ENCODE measurements around the gene HERC5.

Gene HERC5

GRCh38 chr4:88467392-88467791 is 10.5 kb downstream of the HERC5 start:
- no peaks in the 10 kb centered on the region for H3K27me3 ChIP-seq (replicated peaks; ENCODE audit: insufficient read depth, low read length)
- no peaks in the 10 kb centered on the region for H3F3A ChIP-seq (ENCODE audit: insufficient read depth, low read length)
- no peaks in the 10 kb centered on the region for H4K20me1 ChIP-seq (ENCODE audit: insufficient read depth, low read length)
- no peak overlapping the region for H3K9ac ChIP-seq (ENCODE audit: low read length)
- no peaks in the 10 kb centered on the region; the same call in 1 of the 2 replicates for H3K36me3 ChIP-seq (replicated peaks; ENCODE audit: insufficient read depth, low read length)
- no peak for DNase-seq
- no peaks in the 10 kb centered on the region for H3K79me2 ChIP-seq (ENCODE audit: low read length)
- H3K4me1 ChIP-seq (ENCODE audit: low read length), result no peaks in the 10 kb centered on the region
- H3K9me3 ChIP-seq (replicated peaks; ENCODE audit: insufficient read depth, low read length), result no peaks in the 10 kb centered on the region
- no peak overlapping the region for H3K4me3 ChIP-seq (ENCODE audit: low read length)
- H2AFZ ChIP-seq (ENCODE audit: low read length), result no peak overlapping the region
- H3K27ac ChIP-seq (ENCODE audit: low read length), result no peak overlapping the region
- H3K4me2 ChIP-seq (ENCODE audit: low read depth, low read length), result no peak overlapping the region
- TF ChIP-seq CTCF (IDR thresholded peaks at IDR 0.05; ENCODE audit: low read length) (no peak), EZH2 (optimal IDR thresholded peaks at IDR 0.05; ENCODE audit: low read depth, low read length) (no peak), EZH2phosphoT487 (IDR thresholded peaks at IDR 0.05; ENCODE audit: low read length) (no peak)
- no peaks in the 10 kb centered on the region for H3K9me2 ChIP-seq (replicated peaks; ENCODE audit: insufficient read depth, low read length)

GRCh38 chr4:88477229-88477860 is 20.4 kb downstream of the HERC5 start:
- Histone ChIP-seq H2AFZ (ENCODE audit: low read length) (no peak overlapping the region), H3K9me2 (replicated peaks; ENCODE audit: insufficient read depth, low read length) (no peaks in the 10 kb centered on the region), H3K27ac (ENCODE audit: low read length) (no peak overlapping the region), H3K27me3 (replicated peaks; ENCODE audit: insufficient read depth, low read length) (no peaks in the 10 kb centered on the region), H3K36me3 (replicated peaks; ENCODE audit: insufficient read depth, low read length) (no peaks in the 10 kb centered on the region; the same call in 1 of the 2 replicates), H3K9me3 (replicated peaks; ENCODE audit: insufficient read depth, low read length) (no peaks in the 10 kb centered on the region), H3K4me1 (ENCODE audit: low read length) (no peaks in the 10 kb centered on the region), H3K4me2 (ENCODE audit: low read depth, low read length) (no peak overlapping the region), H3K9ac (ENCODE audit: low read length) (no peak overlapping the region), H3K79me2 (ENCODE audit: low read length) (no peaks in the 10 kb centered on the region), H4K20me1 (ENCODE audit: insufficient read depth, low read length) (no peaks in the 10 kb centered on the region), H3K4me3 (ENCODE audit: low read length) (no peak overlapping the region), H3F3A (ENCODE audit: insufficient read depth, low read length) (no peaks in the 10 kb centered on the region)
- no peak for DNase-seq
- no peak for TF ChIP-seq CTCF (IDR thresholded peaks at IDR 0.05; ENCODE audit: low read length)
- no peak for TF ChIP-seq EZH2phosphoT487 (IDR thresholded peaks at IDR 0.05; ENCODE audit: low read length)
- no peak for TF ChIP-seq EZH2 (optimal IDR thresholded peaks at IDR 0.05; ENCODE audit: low read depth, low read length)

GRCh38 chr4:88478247-88478646 is 21.3 kb downstream of the HERC5 start:
- Histone ChIP-seq H3F3A (ENCODE audit: insufficient read depth, low read length) (no peaks in the 10 kb centered on the region), H4K20me1 (ENCODE audit: insufficient read depth, low read length) (no peaks in the 10 kb centered on the region), H3K4me1 (ENCODE audit: low read length) (no peaks in the 10 kb centered on the region), H3K36me3 (replicated peaks; ENCODE audit: insufficient read depth, low read length) (no peaks in the 10 kb centered on the region; the same call in 1 of the 2 replicates), H3K9me2 (replicated peaks; ENCODE audit: insufficient read depth, low read length) (no peaks in the 10 kb centered on the region), H2AFZ (ENCODE audit: low read length) (no peak overlapping the region), H3K9ac (ENCODE audit: low read length) (no peak overlapping the region), H3K4me2 (ENCODE audit: low read depth, low read length) (no peak overlapping the region), H3K4me3 (ENCODE audit: low read length) (no peak overlapping the region), H3K9me3 (replicated peaks; ENCODE audit: insufficient read depth, low read length) (no peaks in the 10 kb centered on the region), H3K79me2 (ENCODE audit: low read length) (no peaks in the 10 kb centered on the region), H3K27me3 (replicated peaks; ENCODE audit: insufficient read depth, low read length) (no peaks in the 10 kb centered on the region), H3K27ac (ENCODE audit: low read length) (no peak overlapping the region)
- no peak for DNase-seq
- TF ChIP-seq CTCF (IDR thresholded peaks at IDR 0.05; ENCODE audit: low read length) (no peak), EZH2phosphoT487 (IDR thresholded peaks at IDR 0.05; ENCODE audit: low read length) (no peak), EZH2 (optimal IDR thresholded peaks at IDR 0.05; ENCODE audit: low read depth, low read length) (no peak)
